ENCODE measurements around the gene GNAQ.

- no peak for TF ChIP-seq CTCF (IDR thresholded peaks at IDR 0.05)
- no peak for TF ChIP-seq POLR2A (IDR thresholded peaks at IDR 0.05)
- TF ChIP-seq EP300 (IDR thresholded peaks at IDR 0.05): no peak
These were observed 281.3 kb downstream of the GNAQ start for GRCh38 chr9:77750284-77750683.

Data from upper lobe of left lung (tissue), 4 donors.